ENCODE results near the gene CLUH.

DNA sequence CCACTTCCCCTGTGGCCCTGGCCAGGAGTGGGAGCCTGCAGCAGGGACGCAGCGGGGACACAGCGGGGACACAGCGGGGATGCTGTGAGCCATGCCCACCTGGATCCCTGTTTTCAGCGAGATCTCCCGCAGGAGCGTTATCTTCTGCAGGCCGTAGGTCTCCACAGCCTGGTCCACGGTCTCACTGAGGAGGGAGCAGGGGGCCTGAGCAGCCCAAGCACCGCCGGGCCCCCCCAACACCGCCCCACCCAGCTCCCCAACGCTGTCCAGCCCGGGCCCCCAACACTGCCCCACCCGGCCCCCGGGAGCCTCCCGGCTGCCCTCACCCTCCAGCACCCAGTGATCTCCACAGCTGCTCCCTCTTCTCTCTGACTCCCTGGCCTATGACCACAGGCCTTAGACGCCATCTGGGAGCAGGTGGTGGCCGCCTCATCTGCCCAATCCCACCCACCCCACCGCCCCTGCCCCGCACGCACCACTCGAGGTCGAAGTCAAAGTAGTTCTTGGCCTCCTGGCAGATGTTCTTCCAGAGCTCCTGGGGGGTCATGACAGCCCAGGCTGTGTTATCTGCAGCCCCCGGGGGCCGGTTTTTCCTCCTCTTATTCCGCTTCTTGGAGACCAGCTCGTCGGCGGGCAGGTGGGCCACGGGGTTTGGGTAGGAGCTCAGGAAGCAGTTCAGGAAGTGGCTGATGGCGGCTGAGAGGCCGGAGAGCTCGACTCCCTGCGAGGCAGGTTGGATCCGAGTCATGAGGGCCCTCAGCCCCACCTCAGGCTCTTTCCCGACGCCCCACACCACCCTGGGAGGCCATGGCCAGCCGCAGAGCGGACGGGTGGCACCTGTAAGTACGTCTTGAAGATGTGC lies 17.0 kb downstream of the CLUH start:
- TF ChIP-seq, protein P1, sequence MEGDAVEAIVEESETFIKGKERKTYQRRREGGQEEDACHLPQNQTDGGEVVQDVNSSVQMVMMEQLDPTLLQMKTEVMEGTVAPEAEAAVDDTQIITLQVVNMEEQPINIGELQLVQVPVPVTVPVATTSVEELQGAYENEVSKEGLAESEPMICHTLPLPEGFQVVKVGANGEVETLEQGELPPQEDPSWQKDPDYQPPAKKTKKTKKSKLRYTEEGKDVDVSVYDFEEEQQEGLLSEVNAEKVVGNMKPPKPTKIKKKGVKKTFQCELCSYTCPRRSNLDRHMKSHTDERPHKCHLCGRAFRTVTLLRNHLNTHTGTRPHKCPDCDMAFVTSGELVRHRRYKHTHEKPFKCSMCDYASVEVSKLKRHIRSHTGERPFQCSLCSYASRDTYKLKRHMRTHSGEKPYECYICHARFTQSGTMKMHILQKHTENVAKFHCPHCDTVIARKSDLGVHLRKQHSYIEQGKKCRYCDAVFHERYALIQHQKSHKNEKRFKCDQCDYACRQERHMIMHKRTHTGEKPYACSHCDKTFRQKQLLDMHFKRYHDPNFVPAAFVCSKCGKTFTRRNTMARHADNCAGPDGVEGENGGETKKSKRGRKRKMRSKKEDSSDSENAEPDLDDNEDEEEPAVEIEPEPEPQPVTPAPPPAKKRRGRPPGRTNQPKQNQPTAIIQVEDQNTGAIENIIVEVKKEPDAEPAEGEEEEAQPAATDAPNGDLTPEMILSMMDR (conservative IDR thresholded peaks at IDR 0.05; ENCODE audit: low read length): no peak
- no peak for TF ChIP-seq EZH2phosphoT487 (IDR thresholded peaks at IDR 0.05; ENCODE audit: borderline replicate concordance)
